ENCODE results near the gene UBN1. TPM values are rescaled to one million over a fixed set of nuclear protein-coding genes. Genes with fewer than 3 reads are reported as not detected.

UBN1 gene
- polyA plus RNA-seq, 10 donors: 15.8 to 23.0 (median 19.5) TPM

DNA sequence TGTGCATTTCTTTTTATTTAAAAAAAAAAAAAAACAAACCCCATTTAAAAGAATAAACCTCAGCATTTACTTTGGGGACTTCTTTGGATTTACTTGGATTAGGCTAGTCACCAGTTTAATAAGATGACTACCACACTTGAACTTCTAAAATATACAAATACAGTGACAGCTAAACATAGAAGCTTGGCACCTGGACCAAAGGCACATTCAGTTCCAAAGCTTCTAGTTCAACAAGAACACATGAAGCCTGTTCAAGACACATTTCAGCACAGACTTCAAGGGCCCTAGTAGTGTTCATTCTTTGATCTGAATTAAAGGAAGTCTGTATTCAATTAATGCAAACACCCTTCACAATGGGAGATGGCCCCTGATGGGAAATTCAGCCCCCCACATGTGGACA is 33.2 kb upstream of the UBN1 start:
- no peak for DNase-seq

DNA sequence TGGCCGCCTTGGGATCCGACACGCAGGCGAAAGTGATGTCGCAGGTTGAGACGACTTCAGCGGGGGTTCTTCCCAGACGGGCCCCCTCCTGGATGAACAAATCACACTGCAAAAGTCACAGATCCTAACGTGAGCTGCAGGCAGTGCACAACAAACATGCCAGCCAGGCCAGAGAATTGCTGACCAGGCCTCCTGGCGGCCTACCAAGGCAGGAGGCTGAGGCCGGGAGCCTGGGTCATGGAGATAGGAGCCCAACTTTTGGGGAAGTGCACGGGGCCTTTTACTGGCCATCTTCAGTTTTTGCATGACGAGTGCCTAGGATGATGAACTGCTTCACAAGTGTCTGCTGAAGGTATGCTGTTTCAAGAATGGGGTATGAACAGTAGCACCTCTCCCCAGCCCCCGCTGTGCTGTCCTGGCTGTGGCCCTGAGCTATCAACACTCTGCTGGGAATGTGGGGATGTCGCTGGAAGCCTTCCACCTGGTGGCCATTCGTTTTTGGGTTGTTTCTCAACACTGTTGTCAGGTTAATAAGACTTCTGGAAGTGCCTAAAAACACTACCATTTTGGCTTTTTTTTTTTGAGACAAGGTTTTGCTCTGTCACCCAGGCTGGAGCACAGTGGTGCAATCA is 32.6 kb upstream of the UBN1 start:
- DNase-seq: no peak

DNA sequence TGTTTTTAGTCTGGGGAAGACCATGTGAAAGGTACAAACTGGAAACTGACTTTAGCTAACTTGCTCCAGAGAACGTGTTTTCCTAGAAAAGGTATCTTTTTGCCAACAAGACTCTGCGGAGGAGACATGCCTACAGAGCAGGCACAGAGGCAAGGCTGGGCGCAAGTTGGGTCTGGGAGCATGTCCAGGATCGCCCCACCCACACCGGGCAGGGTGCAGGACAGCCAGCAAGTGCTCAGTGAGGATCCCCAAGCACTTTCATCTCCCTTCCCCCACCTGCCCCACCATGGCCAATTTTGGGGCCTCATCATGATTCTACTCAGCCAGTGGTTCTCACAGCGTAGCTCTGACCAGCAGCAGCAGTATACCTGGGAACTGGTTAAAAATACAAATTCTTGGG is 26.6 kb upstream of the UBN1 start:
- no peak for DNase-seq

DNA sequence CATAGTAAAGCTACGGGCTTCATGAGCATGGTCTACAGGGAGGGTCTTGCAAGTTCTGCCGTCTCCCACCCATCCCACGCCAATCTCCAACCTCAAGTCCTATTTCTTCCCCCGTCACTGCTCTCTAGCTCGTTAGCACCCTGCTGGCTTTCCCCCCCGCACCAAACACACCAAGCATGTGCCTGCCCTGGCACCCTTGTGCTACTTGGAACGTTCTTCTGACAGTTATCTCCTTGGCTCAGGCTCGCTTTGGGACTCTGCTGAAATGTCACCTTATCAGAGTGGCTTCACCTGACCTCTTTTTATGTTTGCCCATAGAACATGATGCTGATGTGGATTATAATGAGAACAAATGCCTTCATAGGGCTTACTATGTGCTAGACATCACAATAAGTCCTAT is 22.1 kb upstream of the UBN1 start:
- no peak for DNase-seq

DNA sequence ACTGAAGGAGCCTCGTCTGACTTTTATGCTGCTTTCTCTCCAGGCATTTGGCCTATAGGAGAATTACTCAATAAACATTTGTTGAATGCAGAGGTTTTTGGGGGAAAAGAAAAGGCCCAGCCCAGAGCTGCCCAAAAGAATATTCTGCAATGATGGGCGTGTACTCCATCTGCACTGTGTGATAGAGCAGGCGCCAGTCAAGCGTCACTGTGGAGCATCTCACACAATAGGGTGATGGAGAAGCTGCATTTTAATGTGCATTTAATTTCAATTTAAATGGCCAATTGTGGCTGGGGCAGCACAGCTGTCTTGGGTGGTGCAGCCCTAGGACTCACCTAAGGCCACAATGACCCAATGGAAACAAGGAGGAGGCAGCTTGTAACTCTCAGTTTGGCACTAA is 20.8 kb upstream of the UBN1 start:
- DNase-seq: no peak

DNA sequence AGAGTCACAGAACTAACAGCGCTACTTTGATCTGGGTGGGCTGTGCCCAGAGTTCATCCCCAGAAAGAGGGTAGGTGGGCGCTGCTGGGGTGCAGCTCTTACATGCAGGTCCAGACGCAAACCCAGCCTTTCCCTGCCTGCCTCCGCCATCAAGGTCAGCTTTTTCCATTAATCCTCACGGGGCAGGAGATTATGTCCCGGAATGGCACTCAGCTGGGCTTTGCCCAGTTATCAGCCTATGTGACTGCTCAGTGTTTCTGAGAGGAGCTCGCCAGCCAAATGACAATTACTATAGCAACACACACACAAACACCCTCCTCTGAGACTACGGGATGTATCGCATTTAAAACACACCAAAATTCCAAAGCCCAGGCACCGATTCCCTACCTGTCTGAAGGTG is 20.3 kb upstream of the UBN1 start:
- DNase-seq: no peak

DNA sequence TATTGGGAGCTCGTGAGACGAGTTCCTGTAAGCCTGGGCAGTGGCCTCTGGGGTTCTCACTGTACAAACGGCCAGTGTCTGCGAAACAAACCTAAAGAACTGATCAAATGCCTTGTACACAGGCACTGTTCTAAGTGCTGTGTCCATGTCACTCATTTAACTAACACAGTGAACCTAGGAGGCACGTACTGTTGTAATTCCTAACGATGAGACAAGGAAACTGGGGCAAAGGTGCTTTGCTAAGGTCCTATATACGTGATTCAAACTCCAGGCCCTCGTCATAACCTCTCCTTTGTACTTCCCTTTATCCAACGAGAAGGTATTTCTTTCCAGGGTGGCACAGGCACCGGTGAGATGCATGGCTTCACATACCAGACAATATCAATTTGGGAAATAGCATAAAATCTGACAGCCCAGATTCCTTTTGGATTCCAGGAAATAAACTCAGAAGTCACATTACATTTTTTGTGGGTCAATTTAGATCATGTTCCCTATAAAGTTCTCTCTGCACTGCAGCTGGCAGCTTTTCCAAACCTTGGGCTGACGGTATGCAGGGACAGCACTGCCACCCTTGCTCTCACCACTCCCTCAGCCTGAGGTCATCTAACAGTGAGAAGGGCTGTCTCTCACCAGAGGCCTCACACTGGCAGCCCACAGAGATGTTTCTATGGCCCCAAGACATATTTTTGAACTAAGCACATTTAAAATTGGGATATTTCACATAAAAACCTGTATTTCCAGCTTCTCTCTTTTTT is 18.5 kb upstream of the UBN1 start:
- DNase-seq: no peak

DNA sequence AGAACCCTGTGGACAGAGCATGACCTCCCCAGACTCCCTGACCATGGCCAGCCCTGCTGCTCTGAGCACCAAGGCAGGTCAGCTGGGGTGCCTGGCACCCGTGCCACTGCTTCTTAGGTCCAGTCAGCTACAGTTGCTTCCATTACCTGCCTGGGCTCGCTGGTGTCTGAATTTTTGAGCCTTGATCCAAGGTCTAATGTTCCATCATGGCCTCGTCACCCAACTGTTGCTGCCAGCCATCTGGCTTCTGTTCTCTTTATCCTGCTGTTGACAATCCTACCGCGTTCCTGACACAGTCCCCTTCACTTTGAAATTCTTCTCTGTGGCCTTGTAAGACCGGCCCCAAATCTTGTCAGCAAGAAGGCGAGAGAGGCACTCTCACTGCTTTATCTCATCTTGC is 16.9 kb upstream of the UBN1 start:
- DNase-seq: no peak

DNA sequence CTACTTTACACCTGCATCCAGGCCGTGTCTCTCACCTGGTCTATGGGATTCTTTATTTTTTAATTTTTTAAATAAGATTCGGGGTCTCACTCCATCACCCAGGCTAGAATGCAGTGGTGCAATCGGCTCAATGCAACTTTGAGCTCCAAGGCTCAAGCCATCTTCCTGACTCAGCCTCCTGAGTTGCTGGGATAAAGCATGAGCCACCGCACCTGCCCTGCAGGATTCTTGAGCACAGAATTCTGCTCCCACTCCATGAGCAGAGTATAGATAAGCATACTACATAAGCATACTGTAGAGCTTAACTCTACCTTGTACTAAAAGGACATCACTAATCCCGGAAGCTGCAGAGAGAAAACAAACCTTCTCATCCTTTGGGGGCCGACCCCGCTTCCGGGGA is 15.7 kb upstream of the UBN1 start:
- DNase-seq: no peak

DNA sequence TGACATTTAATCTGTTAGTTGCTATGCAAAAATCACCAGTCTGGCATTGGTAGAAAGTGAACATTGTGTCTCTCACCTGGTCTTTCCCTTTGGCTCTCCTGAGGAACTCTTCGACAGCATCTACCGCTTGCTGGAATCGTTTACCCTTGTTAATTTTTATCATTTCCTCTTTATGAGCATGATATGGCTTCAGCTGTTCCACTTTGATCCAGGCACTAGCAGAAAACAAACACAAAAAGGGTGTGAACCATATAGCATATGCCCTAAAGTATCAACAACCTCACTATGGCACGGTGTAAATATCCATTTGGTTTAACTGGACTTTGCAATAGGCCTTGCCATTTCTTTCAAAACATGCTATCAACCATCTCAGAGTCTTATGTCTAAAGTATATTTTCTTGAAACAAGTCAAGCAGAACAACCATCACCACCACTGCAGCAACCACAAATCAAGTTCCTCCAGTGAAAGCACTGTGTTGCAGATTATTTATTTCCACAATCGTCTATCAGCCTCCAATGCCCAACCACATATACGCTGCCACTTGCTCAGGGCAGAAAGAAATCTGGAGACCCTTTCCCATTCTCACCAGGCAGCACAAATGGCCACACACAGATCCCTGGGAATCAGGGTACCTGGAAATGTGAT is 14.5 kb upstream of the UBN1 start:
- no peak for DNase-seq

DNA sequence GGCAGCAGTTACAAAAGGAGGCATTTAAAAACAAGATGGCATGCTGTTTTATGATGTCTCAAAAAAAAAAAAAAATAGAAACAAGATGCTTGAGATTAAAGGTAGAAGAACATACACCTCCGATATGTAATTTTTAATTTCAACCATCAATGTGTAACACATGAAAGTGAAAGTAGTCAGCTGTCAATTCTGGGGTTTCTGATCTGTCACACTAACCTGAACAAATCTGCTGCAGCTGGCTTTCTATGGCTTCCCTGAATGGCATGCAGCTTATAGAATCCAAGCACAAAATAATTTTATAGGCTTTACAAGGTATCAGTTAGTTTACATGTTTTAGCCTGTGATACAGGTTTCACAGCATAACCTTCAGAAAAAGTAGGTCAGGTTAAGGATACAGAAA is 13.7 kb upstream of the UBN1 start:
- DNase-seq: no peak

DNA sequence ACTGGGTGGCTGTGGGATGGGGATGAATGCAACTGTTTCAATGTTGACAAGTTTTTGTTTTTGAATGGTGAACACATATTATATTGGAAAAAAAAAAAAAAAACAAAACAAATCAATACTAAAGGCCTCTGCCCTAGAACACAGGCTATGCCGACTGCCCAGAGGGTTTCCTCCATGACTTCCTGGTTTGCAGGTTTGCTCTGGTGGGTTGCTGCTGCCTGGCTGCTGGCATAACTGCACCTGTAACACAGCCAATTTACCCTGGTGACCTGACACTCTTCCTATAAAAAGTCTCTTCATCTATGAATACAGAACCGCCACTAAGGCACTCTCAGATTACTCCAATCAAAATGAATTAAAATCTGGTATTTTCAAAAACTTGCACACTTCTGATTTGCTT is 10.6 kb upstream of the UBN1 start:
- no peak for DNase-seq

DNA sequence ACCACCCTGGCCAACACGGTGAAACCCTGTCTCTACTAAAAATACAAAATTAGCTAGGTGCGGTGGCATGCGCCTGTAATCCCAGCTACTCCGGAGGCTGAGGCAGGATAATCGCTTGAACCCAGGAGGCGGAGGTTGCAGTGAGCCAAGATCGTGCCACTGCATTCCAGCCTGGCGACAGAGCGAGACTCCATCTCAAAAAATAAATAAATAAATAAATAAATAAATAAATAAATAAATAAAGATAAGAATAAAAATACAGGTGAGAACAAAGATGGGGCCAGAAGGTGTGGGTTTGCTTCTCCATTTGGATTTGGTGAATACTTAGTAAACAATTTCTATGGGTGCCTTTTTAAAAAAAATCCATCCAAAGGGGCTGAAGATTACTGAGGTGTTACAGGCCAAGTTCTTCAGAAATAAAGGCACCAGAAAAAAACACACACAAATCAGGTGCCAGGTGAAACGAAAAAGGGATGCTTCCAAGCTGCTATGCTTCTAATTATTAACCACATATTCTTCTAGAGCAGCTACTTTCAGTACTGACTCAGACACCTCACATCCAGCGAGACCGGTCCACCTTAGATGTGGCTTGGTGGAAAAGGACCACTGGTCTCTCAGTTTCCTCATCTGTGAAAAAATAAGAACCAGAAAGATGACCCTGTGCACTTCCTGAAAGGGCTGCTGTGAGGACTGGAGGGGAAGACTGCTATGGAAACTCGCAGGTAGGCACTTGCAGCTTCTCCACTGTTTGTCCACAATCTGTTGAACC is 9.4 kb upstream of the UBN1 start:
- no peak for DNase-seq

DNA sequence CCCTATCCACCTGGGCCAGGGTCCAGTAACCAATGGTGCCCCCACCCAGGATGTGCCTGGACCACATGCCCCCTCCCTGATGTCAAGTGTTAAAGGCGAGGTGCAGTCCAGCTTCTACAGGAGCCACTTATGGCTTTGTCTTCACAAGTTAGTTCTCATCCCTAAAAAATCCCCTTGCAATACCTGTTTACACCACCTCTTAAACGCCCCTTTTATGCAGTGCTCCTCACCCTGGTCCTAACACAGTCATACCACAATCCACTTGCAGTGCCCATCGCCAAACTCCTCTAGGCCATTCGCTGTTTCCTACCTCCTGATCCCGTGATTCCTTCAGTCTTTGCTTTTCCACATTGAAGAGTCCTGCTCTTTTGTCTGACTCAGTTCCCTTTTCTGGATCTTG is 7.3 kb upstream of the UBN1 start:
- no peak for DNase-seq

DNA sequence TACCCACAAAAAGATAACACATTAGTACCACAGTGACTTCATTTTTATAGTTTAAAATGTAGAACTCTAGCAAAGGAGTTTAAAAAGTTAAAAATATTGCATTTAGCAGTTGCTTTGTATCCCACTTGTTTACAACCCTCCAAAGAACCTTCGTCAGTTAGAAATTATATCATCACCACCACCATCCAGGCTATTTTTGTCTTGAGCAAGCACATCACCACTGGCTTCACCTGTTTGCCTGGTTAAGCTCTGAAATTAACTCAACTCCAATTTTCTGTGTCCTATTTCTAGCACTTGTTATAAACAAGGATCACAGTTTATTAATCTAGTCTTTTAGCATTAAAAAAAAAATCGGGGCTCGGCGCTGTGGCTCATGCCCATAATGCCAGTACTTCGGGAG is 6.3 kb upstream of the UBN1 start:
- DNase-seq: no peak

DNA sequence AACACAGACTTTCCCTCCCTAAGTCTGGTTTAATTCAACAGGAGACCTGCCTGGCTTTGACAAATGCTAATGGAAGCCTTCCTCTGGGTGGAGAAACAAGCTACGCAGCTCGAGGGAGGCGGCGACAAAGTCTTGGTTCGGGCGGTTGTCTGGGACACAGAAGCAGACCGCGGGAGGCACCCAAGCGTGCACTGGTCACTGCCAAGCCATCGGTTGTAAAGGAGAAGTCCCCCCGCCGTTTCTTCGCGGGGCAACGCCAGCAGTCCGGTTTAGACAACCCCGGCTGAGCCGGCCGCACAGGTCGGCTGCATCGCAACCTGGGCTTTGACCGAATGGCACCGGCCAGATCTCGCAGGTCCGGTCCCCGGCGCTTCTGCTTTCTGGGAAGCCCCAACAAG is 779 bp upstream of the UBN1 start:
- peak; percentile 17 to 60 (median 32) for DNase-seq

DNA sequence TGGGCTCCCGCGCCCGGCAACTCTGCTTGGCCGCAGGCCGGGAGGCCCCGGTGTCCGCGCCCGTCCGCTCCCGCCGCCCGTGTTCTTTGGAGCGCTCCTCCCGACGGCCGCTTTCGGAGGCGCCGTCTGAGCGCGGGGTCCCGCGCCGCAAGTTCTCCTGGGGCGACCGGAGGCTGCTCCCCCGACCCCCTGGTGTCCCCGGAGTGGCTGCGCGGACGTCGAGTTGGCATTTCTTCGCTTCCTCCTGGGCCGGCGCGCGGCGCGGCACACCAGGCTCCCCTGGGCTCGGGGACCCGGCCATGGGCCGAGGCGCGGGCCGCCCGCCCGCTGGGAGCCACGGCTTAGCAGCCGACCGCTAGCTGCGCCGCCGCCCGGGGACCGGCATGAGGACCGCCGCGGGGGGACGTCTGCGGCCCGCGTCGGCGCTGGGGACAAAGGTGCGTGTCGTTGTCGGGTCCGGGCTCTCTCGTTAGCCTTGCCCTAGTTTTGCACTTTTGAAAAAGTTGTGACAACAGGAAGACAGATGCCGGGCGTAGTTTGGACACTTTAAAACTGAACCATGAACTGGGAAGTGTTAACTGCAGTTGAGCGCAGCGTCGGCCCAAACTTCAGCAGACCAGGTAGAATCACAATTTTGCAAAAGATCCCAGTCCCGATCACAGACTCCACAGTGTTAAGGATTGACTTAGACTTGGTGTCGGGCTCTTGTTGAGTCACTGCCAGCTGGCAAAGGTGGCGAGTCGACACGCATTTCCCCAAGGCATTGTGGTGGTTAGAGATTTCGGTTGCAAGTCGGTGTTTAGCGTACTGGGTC is 700 bp downstream of the UBN1 start:
- DNase-seq: peak; percentile 25 to 59 (median 27)

DNA sequence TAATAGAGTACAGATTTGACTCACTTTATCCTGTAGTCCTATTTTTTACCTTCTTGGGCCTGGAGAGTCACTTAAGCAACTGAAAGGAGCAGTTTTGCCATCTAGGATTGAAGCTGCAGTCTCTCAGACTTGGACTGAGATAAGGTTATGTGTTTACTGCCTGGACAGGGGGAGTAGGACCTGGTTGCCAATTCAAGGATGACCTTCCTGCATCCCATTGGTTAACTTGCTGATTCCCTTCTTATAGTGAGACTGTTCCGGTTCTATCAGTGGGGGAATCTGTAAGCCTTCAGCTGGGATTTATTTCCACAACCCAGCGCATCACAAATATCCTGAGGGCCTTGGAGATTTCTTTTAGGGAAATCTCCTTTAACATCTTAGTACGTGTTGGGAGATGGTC is 2.9 kb downstream of the UBN1 start:
- DNase-seq: no peak

DNA sequence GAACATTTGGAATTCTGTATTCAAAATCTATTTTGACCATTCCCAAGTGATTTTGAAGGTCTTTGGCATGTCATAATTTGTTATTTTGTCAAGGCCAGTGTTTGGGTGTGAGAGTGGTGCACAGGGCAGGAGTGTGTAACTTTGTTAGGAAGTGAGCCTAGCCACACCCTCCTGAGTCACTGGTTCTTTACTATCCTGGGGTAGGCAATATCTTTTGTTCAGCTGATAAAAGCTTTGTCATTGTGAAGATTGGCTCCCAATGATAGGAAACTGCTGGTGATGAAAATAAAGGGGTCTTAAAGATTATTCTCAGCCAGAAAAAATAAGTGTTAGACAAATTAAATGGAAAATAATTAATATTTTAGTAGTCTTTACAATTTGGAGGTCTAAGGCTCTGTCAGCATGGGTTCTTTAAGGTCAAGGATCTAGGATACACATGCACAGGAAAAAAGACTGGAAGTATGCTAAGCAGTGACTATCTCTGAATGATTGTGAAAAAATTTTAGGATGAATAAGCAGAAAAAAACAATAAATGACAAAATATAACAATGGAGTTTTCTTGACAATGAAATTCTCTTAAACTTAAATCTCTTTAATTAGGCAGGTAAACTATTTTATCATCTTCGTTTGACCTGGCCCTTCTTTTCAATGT is 5.1 kb downstream of the UBN1 start:
- no peak for DNase-seq

DNA sequence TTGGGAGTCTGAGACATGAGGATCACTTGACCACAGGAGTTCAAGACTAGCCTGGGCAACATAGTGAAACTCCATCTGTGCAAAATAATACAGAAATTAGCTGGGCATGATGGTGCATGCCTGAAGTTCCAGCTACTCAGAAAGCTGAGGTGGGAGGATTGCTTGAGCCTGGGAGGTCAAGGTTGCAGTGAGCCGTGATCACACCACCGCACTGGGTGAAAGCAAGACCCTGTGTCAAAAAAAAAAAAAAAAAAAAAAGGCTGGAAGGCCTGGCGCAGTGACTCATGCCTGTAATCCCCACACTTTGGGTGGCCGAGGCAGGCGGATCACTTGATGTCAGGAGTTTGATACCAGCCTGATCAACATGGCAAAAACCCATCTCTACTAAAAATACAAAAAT is 8.1 kb downstream of the UBN1 start:
- DNase-seq: no peak

DNA sequence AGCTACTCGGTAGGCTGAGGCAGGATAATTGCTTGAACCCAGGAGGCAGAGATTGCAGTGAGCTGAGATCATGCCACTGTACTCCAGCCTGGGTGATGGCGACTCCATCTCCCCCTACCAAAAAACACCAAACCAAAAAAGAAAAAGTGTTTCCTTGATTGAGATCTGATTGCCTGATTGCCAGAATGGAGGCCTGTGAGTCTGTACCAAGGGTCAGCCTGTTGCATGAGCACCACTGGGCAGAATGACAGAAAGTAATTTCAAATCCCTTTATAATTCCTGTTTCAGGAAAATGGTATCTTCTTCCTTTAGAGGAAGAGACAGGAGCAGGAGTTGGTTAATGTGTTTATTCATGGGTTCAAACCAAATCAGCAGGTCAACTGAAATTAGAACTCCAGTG is 8.5 kb downstream of the UBN1 start:
- DNase-seq: no peak
